OCI-LY1 (cell line): ENCODE data around the gene DNAH17.

ENCODE experiments used
- CTCF ChIP-seq: fragments of 200-600 bp; sonication (generic), shearing (Covaris generic); IDR thresholded peaks from 2 replicates; pipeline ENCODE4 v1.5.1; 2017; ENCODE audit warnings: mild to moderate bottlenecking, antibody characterized with exemption, low read length, moderate library complexity, mixed read lengths
- EZH2 ChIP-seq: fragments of 200-600 bp; sonication (generic), shearing (Covaris generic); IDR thresholded peaks from 2 replicates; pipeline ENCODE4 v1.8.0; 2017; ENCODE audit warnings: borderline replicate concordance, mixed run types, mild to moderate bottlenecking, antibody characterized with exemption, low read length, moderate library complexity, mixed read lengths

GRCh38 chr17:78592991-78593329 is 15.8 kb upstream of the DNAH17 start:
- TF ChIP-seq CTCF (no peak), EZH2 (no peak)
